Mesenchymal stem cell (in vitro differentiated cells and primary cell): ENCODE results near the gene LMF1.
A peak's percentile ranks its signal among the peaks of the same experiment; 100 is the strongest.

ENCODE experiments used
- DNase-seq: peaks from one replicate; pipeline ENCODE4 v3.0.0-alpha.2; 2013
- H2AFZ ChIP-seq: one replicate; pipeline ENCODE4 v1.6.1; 2013; ENCODE audit warnings: low read depth, mild to moderate bottlenecking, control low read depth, inconsistent platforms, low read length, moderate library complexity
- H2AK5ac ChIP-seq: 2 replicates; pipeline ENCODE4 v1.6.1; 2013; ENCODE audit warnings: low read length, moderate library complexity, mild to moderate bottlenecking, inconsistent platforms; ENCODE audit not compliant: severe bottlenecking
- H2BK120ac ChIP-seq: one replicate; pipeline ENCODE4 v1.6.1; 2013; ENCODE audit warnings: low read depth, mild to moderate bottlenecking, inconsistent platforms, low read length, moderate library complexity
- H2BK12ac ChIP-seq, 2 experiments: one replicate each; pipeline ENCODE4 v1.6.1; 2013; ENCODE audit warnings: inconsistent platforms in 2 of 2, low read length in 2 of 2, mild to moderate bottlenecking in 2 of 2, moderate library complexity in 2 of 2, control low read depth in 1 of 2
- H2BK15ac ChIP-seq: one replicate; pipeline ENCODE4 v1.6.1; 2013; ENCODE audit warnings: mild to moderate bottlenecking, low read depth, inconsistent platforms; ENCODE audit not compliant: poor library complexity, severe bottlenecking
- H2BK5ac ChIP-seq: 2 replicates; pipeline ENCODE4 v1.6.1; 2013; ENCODE audit warnings: low read depth, mild to moderate bottlenecking, low read length, control low read depth, inconsistent platforms; ENCODE audit not compliant: poor library complexity, severe bottlenecking
- H3K14ac ChIP-seq, 2 experiments: one replicate each; pipeline ENCODE4 v1.6.1; 2013; ENCODE audit warnings: inconsistent platforms in 2 of 2, low read length in 2 of 2, control low read depth in 1 of 2, mild to moderate bottlenecking in 1 of 2, moderate library complexity in 1 of 2
- H3K18ac ChIP-seq, 2 experiments: one replicate each; pipeline ENCODE4 v1.6.1; 2013; ENCODE audit warnings: inconsistent platforms in 2 of 2, low read length in 2 of 2, control low read depth in 1 of 2, low read depth in 1 of 2, mild to moderate bottlenecking in 1 of 2
- H3K23ac ChIP-seq, 2 experiments: one replicate each; pipeline ENCODE4 v1.6.1; 2013; ENCODE audit warnings: inconsistent platforms in 2 of 2, low read length in 2 of 2, mild to moderate bottlenecking in 2 of 2, moderate library complexity in 2 of 2, control low read depth in 1 of 2
- H3K27ac ChIP-seq: 2 replicates; pipeline ENCODE4 v1.5.1; 2013; ENCODE audit warnings: mild to moderate bottlenecking, moderate library complexity, low read length, control low read depth, inconsistent platforms; ENCODE audit not compliant: poor library complexity, severe bottlenecking
- H3K27me3 ChIP-seq, 2 experiments: 2 replicates each; pipeline versions ENCODE4 v1.6.1 to v1.7.0; 2013; ENCODE audit warnings: low read length in 2 of 2, mild to moderate bottlenecking in 2 of 2, moderate library complexity in 2 of 2, control low read depth in 1 of 2, inconsistent platforms in 1 of 2; ENCODE audit not compliant: control insufficient read depth in 1 of 2, insufficient read depth in 1 of 2
- H3K36me3 ChIP-seq, 2 experiments: 2 replicates each; pipeline versions ENCODE4 v1.6.1 to v1.7.0; 2013; ENCODE audit warnings: low read length in 2 of 2, control low read depth in 1 of 2, inconsistent platforms in 1 of 2, low read depth in 1 of 2, mild to moderate bottlenecking in 1 of 2; ENCODE audit not compliant: insufficient read depth in 2 of 2, control insufficient read depth in 1 of 2
- H3K4ac ChIP-seq, 2 experiments: one replicate each; pipeline ENCODE4 v1.6.1; 2013; ENCODE audit warnings: inconsistent platforms in 2 of 2, low read length in 2 of 2, mild to moderate bottlenecking in 2 of 2, moderate library complexity in 2 of 2, control low read depth in 1 of 2, low read depth in 1 of 2
- H3K4me1 ChIP-seq: 2 replicates; pipeline ENCODE4 v1.6.1; 2013; ENCODE audit warnings: low read depth, low read length, control low read depth; ENCODE audit not compliant: control insufficient read depth, insufficient read depth
- H3K4me2 ChIP-seq: 2 replicates; pipeline ENCODE4 v1.6.1; 2013; ENCODE audit warnings: low read length, mild to moderate bottlenecking, inconsistent platforms; ENCODE audit not compliant: poor library complexity, severe bottlenecking
- H3K4me3 ChIP-seq, 2 experiments: 2 replicates each; pipeline versions ENCODE4 v1.5.1 to v1.7.0; 2013; ENCODE audit warnings: low read length in 2 of 2, mild to moderate bottlenecking in 2 of 2, control low read depth in 1 of 2, low read depth in 1 of 2; ENCODE audit not compliant: insufficient read depth in 1 of 2
- H3K79me1 ChIP-seq: replicated peaks from 2 replicates; pipeline ENCODE4 v1.6.1; 2013; ENCODE audit warnings: mild to moderate bottlenecking, control low read depth, low read length, inconsistent platforms; ENCODE audit not compliant: poor library complexity, severe bottlenecking
- H3K9ac ChIP-seq: 2 replicates; pipeline ENCODE4 v1.7.0; 2013; ENCODE audit warnings: mild to moderate bottlenecking, low read length, moderate library complexity
- H3K9me3 ChIP-seq: 2 replicates; pipeline ENCODE4 v1.7.0; 2013; ENCODE audit warnings: mild to moderate bottlenecking, low read length; ENCODE audit not compliant: control insufficient read depth
- H4K8ac ChIP-seq: one replicate; pipeline ENCODE4 v1.6.1; 2013; ENCODE audit warnings: inconsistent platforms, mild to moderate bottlenecking, low read length, moderate library complexity
- H4K91ac ChIP-seq: one replicate; pipeline ENCODE4 v1.6.1; 2013; ENCODE audit warnings: mild to moderate bottlenecking, low read length, inconsistent platforms
- WGBS: methylation state at CpG from one replicate; pipeline ENCODE4 v1.1.7; 2013; ENCODE audit warnings: mixed read lengths; 5-methylcytosine and 5-hydroxymethylcytosine counted together

Gene LMF1

GRCh38 chr16:915546-915945, 55.2 kb downstream of the LMF1 start:
- Histone ChIP-seq H3K9me3 (no peaks in the 10 kb centered on the region), H2BK5ac (no peak overlapping the region), H3K36me3 (peaks cover 0 to 5% of the 10 kb centered on the region in 2 experiments), H3K18ac (no peak overlapping the region), H3K4me3 (peak overlapping the region in 1 of 2 experiments; percentile 8), H2BK120ac (no peak overlapping the region), H4K8ac (no peak overlapping the region), H3K79me1 (no peaks in the 10 kb centered on the region), H4K91ac (no peak overlapping the region), H3K27ac (no peak overlapping the region), H3K4me1 (peaks cover 3% of the 10 kb centered on the region), H3K14ac (no peak overlapping the region), H3K27me3 (no peaks in the 10 kb centered on the region), H3K23ac (no peak overlapping the region), H2BK15ac (no peak overlapping the region), H2AK5ac (no peak overlapping the region), H3K9ac (no peak overlapping the region), H2BK12ac (no peak overlapping the region), H3K4me2 (no peak overlapping the region), H2AFZ (no peak overlapping the region), H3K4ac (no peak overlapping the region)
- DNase-seq, result no peak
- WGBS, result 85% methylated on average over 19 of the region's 19 CpGs

GRCh38 chr16:914440-914839, 56.3 kb downstream of the LMF1 start:
- no peak overlapping the region for H3K9ac ChIP-seq
- no peak overlapping the region for H3K4me2 ChIP-seq
- no peaks in the 10 kb centered on the region for H3K9me3 ChIP-seq
- no peak overlapping the region for H2BK5ac ChIP-seq
- H4K8ac ChIP-seq, result no peak overlapping the region
- H3K23ac ChIP-seq, result no peak overlapping the region
- peak; percentile 1 for DNase-seq
- no peak overlapping the region for H2AK5ac ChIP-seq
- H2BK12ac ChIP-seq, result no peak overlapping the region
- no peaks in the 10 kb centered on the region for H3K4me1 ChIP-seq
- no peaks in the 10 kb centered on the region for H3K79me1 ChIP-seq
- no peak overlapping the region for H3K18ac ChIP-seq
- no peak overlapping the region for H2AFZ ChIP-seq
- no peak overlapping the region for H2BK15ac ChIP-seq
- no peak overlapping the region for H3K4ac ChIP-seq
- no peak overlapping the region for H3K14ac ChIP-seq
- H4K91ac ChIP-seq, result no peak overlapping the region
- H3K27me3 ChIP-seq, result no peaks in the 10 kb centered on the region
- no peak overlapping the region for H2BK120ac ChIP-seq
- peaks cover 6 to 9% of the 10 kb centered on the region in 2 experiments for H3K36me3 ChIP-seq
- no peak overlapping the region for H3K4me3 ChIP-seq
- WGBS, result 76% methylated on average over 4 of the region's 4 CpGs
- no peak overlapping the region for H3K27ac ChIP-seq

- Histone ChIP-seq H3K14ac (no peak overlapping the region), H2AK5ac (no peak overlapping the region), H4K91ac (no peak overlapping the region), H3K4me2 (no peak overlapping the region), H3K4me1 (no peaks in the 10 kb centered on the region), H3K79me1 (no peaks in the 10 kb centered on the region), H2BK15ac (no peak overlapping the region), H2BK5ac (no peak overlapping the region), H3K36me3 (peaks cover 11 to 14% of the 10 kb centered on the region in 2 experiments), H3K4me3 (no peak overlapping the region), H3K27me3 (no peaks in the 10 kb centered on the region), H3K18ac (no peak overlapping the region), H3K9me3 (no peaks in the 10 kb centered on the region), H3K9ac (no peak overlapping the region), H2BK12ac (no peak overlapping the region), H4K8ac (no peak overlapping the region), H3K27ac (no peak overlapping the region), H3K23ac (no peak overlapping the region), H3K4ac (no peak overlapping the region), H2AFZ (no peak overlapping the region), H2BK120ac (no peak overlapping the region)
- WGBS, result 89% methylated on average over 26 of the region's 26 CpGs
- DNase-seq, result no peak
Observed at GRCh38 chr16:913817-914439, 56.9 kb downstream of the LMF1 start.

GRCh38 chr16:912684-913613, 57.8 kb downstream of the LMF1 start:
- Histone ChIP-seq H2BK5ac (no peak overlapping the region), H3K4ac (no peak overlapping the region), H4K91ac (no peak overlapping the region), H3K4me3 (no peak overlapping the region), H3K18ac (no peak overlapping the region), H3K36me3 (peaks cover 14% of the 10 kb centered on the region in 2 experiments), H2BK120ac (no peak overlapping the region), H2BK12ac (no peak overlapping the region), H3K9ac (no peak overlapping the region), H2AK5ac (no peak overlapping the region), H3K14ac (no peak overlapping the region), H3K27ac (no peak overlapping the region), H4K8ac (no peak overlapping the region), H3K23ac (no peak overlapping the region), H2BK15ac (no peak overlapping the region), H3K9me3 (no peaks in the 10 kb centered on the region), H2AFZ (no peak overlapping the region), H3K79me1 (no peaks in the 10 kb centered on the region), H3K4me1 (no peaks in the 10 kb centered on the region), H3K27me3 (no peaks in the 10 kb centered on the region), H3K4me2 (no peak overlapping the region)
- no peak for DNase-seq
- 89% methylated on average over 56 of the region's 56 CpGs for WGBS
